Loucy (cell line): ENCODE measurements around the gene TMPRSS7.

Experiments
- H2AFZ ChIP-seq: fragments of 200-600 bp; sonication (generic); 2 replicates; pipeline ENCODE4 v1.6.0; 2016; ENCODE audit warnings: antibody characterized with exemption, mild to moderate bottlenecking, low read length, moderate library complexity
- H3F3A ChIP-seq: fragments of 200-600 bp; 2 replicates; pipeline ENCODE4 v1.6.0; 2016; ENCODE audit warnings: antibody characterized with exemption, low read depth, mild to moderate bottlenecking
- H3K27me3 ChIP-seq: fragments of 200-600 bp; sonication (generic); 2 replicates; pipeline ENCODE4 v1.6.1; 2014; ENCODE audit warnings: low read length, mild to moderate bottlenecking; ENCODE audit not compliant: insufficient read depth, poor library complexity, severe bottlenecking
- H3K36me3 ChIP-seq: fragments of 200-600 bp; sonication (generic); 2 replicates; pipeline ENCODE4 v1.6.1; 2016; ENCODE audit warnings: low read length; ENCODE audit not compliant: insufficient read depth
- H3K4me1 ChIP-seq: fragments of 200-600 bp; sonication (generic); 2 replicates; pipeline ENCODE4 v1.5.1; 2014; ENCODE audit warnings: low read length, mild to moderate bottlenecking; ENCODE audit not compliant: insufficient read depth, poor library complexity, severe bottlenecking
- H3K4me2 ChIP-seq: fragments of 200-600 bp; sonication (generic); 2 replicates; pipeline ENCODE4 v1.6.0; 2014; ENCODE audit warnings: antibody characterized with exemption, low read length, low read depth, mild to moderate bottlenecking; ENCODE audit not compliant: poor library complexity, severe bottlenecking
- H3K4me3 ChIP-seq: fragments of 200-600 bp; sonication (generic); 2 replicates; pipeline ENCODE4 v1.5.1; 2014; ENCODE audit warnings: low read length, mild to moderate bottlenecking, mixed read lengths; ENCODE audit not compliant: poor library complexity, severe bottlenecking
- H3K79me2 ChIP-seq: fragments of 200-600 bp; sonication (generic); 2 replicates; pipeline ENCODE4 v1.6.1; 2014; ENCODE audit warnings: low read length; ENCODE audit not compliant: insufficient read depth
- H3K9ac ChIP-seq: fragments of 200-600 bp; sonication (generic); 2 replicates; pipeline ENCODE4 v1.6.0; 2014; ENCODE audit warnings: mild to moderate bottlenecking, low read depth, low read length, moderate library complexity; ENCODE audit not compliant: poor library complexity, severe bottlenecking
- H3K9me2 ChIP-seq: fragments of 200-600 bp; sonication (generic); replicated peaks from 2 replicates; pipeline ENCODE4 v1.6.1; 2016; ENCODE audit warnings: low read depth, low read length, mixed read lengths
- H3K9me3 ChIP-seq: fragments of 200-600 bp; sonication (generic); 2 replicates; pipeline ENCODE4 v1.6.1; 2014; ENCODE audit warnings: mild to moderate bottlenecking, antibody characterized with exemption, low read length, low read depth; ENCODE audit not compliant: insufficient read depth
- H4K20me1 ChIP-seq: fragments of 200-600 bp; sonication (generic); 2 replicates; pipeline ENCODE4 v1.6.0; 2014; ENCODE audit warnings: antibody characterized with exemption, low read length, mild to moderate bottlenecking; ENCODE audit not compliant: insufficient read depth, poor library complexity, severe bottlenecking
- EZH2phosphoT487 ChIP-seq: fragments of 200-600 bp; IDR thresholded peaks from 2 replicates; pipeline ENCODE4 v1.6.1; 2018; ENCODE audit warnings: antibody characterized with exemption, mild to moderate bottlenecking, moderate library complexity, borderline replicate concordance
- TF ChIP-seq, protein P1 (sequence below): fragments of 200-600 bp; sonication (generic); conservative IDR thresholded peaks from 2 replicates; pipeline ENCODE4 v1.5.1; 2014; ENCODE audit warnings: mild to moderate bottlenecking, antibody characterized with exemption, low read length

TMPRSS7 gene

DNA sequence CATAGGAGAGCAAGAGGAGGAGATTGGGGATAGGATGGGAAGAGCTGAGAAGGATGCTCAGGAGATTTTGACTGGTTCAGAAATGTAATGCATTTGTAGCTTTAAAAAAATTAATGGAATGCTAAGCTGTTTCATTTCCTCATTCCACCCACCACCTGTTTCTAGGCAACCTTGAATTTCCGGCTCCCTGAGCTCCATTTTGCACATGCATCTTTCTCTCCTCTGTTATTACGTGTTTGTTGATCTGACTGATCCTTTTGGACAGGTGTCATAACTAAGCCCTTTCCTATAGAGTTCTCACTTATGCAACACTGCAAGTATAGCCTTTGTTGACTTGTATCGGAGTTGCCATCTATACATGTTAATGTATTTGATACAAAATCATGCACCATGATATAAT is 4.3 kb downstream of the TMPRSS7 start:
- Histone ChIP-seq H3K9me2 (no peaks in the 10 kb centered on the region), H3F3A (no peaks in the 10 kb centered on the region), H3K4me3 (no peak overlapping the region), H3K4me1 (peaks cover 2% of the 10 kb centered on the region), H2AFZ (no peak overlapping the region), H3K36me3 (no peaks in the 10 kb centered on the region), H4K20me1 (no peaks in the 10 kb centered on the region), H3K79me2 (no peaks in the 10 kb centered on the region), H3K27me3 (no peaks in the 10 kb centered on the region), H3K9ac (no peak overlapping the region), H3K4me2 (no peak overlapping the region), H3K9me3 (no peaks in the 10 kb centered on the region)
- TF ChIP-seq EZH2phosphoT487 = no peak
- TF ChIP-seq, protein P1, sequence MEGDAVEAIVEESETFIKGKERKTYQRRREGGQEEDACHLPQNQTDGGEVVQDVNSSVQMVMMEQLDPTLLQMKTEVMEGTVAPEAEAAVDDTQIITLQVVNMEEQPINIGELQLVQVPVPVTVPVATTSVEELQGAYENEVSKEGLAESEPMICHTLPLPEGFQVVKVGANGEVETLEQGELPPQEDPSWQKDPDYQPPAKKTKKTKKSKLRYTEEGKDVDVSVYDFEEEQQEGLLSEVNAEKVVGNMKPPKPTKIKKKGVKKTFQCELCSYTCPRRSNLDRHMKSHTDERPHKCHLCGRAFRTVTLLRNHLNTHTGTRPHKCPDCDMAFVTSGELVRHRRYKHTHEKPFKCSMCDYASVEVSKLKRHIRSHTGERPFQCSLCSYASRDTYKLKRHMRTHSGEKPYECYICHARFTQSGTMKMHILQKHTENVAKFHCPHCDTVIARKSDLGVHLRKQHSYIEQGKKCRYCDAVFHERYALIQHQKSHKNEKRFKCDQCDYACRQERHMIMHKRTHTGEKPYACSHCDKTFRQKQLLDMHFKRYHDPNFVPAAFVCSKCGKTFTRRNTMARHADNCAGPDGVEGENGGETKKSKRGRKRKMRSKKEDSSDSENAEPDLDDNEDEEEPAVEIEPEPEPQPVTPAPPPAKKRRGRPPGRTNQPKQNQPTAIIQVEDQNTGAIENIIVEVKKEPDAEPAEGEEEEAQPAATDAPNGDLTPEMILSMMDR = no peak

DNA sequence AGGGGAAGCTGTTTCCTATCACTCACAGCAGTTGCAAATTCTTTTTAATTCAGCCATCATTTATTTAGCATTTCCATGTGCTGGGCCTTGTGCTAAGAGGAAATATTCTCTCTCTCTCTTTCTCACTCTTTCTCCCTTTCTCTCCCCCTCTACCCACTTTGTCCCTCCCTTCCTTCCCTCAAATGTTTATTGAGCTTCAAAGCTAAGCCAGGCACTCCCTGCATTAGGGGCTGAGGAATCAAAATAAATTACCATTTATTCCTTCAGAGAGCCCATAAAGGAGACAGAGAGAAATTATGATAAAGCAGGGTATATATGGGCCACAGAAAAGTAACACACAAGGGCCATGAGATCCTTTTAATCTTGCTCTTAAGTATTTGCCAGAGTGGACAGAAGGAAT is 6.8 kb downstream of the TMPRSS7 start:
- no peaks in the 10 kb centered on the region for H3K9me2 ChIP-seq
- H3K4me2 ChIP-seq = no peak overlapping the region
- H2AFZ ChIP-seq = no peak overlapping the region
- no peaks in the 10 kb centered on the region for H3K79me2 ChIP-seq
- H4K20me1 ChIP-seq = no peaks in the 10 kb centered on the region
- H3K36me3 ChIP-seq = no peaks in the 10 kb centered on the region
- H3F3A ChIP-seq = no peaks in the 10 kb centered on the region
- peaks cover 5% of the 10 kb centered on the region for H3K4me1 ChIP-seq
- H3K4me3 ChIP-seq = no peak overlapping the region
- H3K9ac ChIP-seq = no peak overlapping the region
- H3K27me3 ChIP-seq = no peaks in the 10 kb centered on the region
- no peaks in the 10 kb centered on the region for H3K9me3 ChIP-seq
- TF ChIP-seq EZH2phosphoT487 = no peak
- TF ChIP-seq, protein P1 = no peak

DNA sequence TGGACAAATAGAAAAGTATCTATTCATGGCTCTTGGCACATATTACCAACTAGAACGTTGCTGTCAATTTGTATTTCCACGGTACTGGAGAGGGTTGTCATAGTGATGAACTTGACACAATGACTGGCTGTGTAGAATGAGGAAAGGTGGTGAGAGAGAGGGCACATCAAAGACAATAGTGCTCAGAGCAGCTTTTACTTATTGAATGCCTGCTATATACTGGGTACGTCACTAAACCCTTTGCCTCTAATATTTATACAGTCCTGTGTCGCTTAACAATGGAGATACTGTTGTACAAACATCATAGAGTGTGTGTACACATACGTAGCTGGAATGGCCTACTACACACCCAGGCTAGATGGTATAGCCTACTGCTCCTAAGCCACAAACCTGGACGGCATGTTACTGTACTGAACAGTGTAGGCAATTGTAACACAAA is 8.3 kb downstream of the TMPRSS7 start:
- TF ChIP-seq EZH2phosphoT487 = no peak
- TF ChIP-seq, protein P1 = no peak
- no peak overlapping the region for H3K4me2 ChIP-seq
- H3K4me3 ChIP-seq = no peak overlapping the region
- H3K9me2 ChIP-seq = no peaks in the 10 kb centered on the region
- no peaks in the 10 kb centered on the region for H3K27me3 ChIP-seq
- H3K79me2 ChIP-seq = no peaks in the 10 kb centered on the region
- no peaks in the 10 kb centered on the region for H3K36me3 ChIP-seq
- H3K9me3 ChIP-seq = no peaks in the 10 kb centered on the region
- no peaks in the 10 kb centered on the region for H3F3A ChIP-seq
- peaks cover 5% of the 10 kb centered on the region for H3K4me1 ChIP-seq
- H4K20me1 ChIP-seq = no peaks in the 10 kb centered on the region
- 0 out of 2 replicates have a peak overlapping the region, but pooled peaks have one; percentile 71 for H2AFZ ChIP-seq
- no peak overlapping the region for H3K9ac ChIP-seq
